K562 (cell line): ENCODE measurements around the gene C1orf56. TPM values are rescaled to one million over a fixed set of nuclear protein-coding genes. Genes with fewer than 3 reads are reported as not detected.

Source experiments
- ATAC-seq: fragments of 200-7000 bp; cut with Tn5 transposase; 3 replicates; pipeline ENCODE4 v1.9.1; 2020; ENCODE audit warnings: moderate library complexity
- BruUV-seq: library from RNA; stranded (reverse); fragments of 400-500 nt; replicated peaks from 2 replicates; lab custom pipeline; 2021; lab: Mats Ljungman, UMichigan
- CTCF ChIA-PET: fragments of 300-600 bp; formaldehyde crosslinking; extraction: SDS; loops from one replicate; lab custom pipeline; 2021; ENCODE audit warnings: low intra/inter-chr PET ratio; lab: Yijun Ruan, JAX
- POLR2A ChIA-PET: fragments of 300-600, 350-650 bp; sonication (Branson Sonifier 250); formaldehyde crosslinking; extraction: SDS; loops from one replicate; lab custom pipeline; 2021; ENCODE audit warnings: antibody characterized with exemption, inconsistent platforms; lab: Yijun Ruan, JAX
- DNase-seq, 4 experiments: peaks; one replicate each; pipeline versions ENCODE4 v3.0.0 to v3.0.0-alpha.2; 2011 to 2018; ENCODE audit warnings: low spot score in 3 of 4, mixed read lengths in 3 of 4; ENCODE audit errors: extremely low read depth in 1 of 4
- FAIRE-seq: peaks from 2 replicates; lab custom pipeline; 2011; peaks lifted over from hg19 to GRCh38; lab: Jason Lieb, UNC
- H2AFZ ChIP-seq: 2 replicates; pipeline ENCODE4 v1.6.0; 2011; ENCODE audit warnings: low read depth, low read length, control low read depth, inconsistent platforms
- H3K27ac ChIP-seq: fragments of 200-600 bp; 3 replicates; pipeline ENCODE4 v1.8.0; 2011; ENCODE audit warnings: low read depth, mild to moderate bottlenecking, control low read depth, inconsistent platforms, low read length, moderate library complexity, mixed read lengths; ENCODE audit errors: extremely low read depth
- H3K27me3 ChIP-seq, 2 experiments: fragments of 300-600 bp in 1 of 2; 2 replicates in 1 of 2; 3 replicates in 1 of 2; pipeline versions ENCODE4 v1.6.0 to v1.8.0; 2011; ENCODE audit warnings: inconsistent platforms in 2 of 2, low read length in 2 of 2, mild to moderate bottlenecking in 1 of 2, mixed read lengths in 1 of 2, moderate library complexity in 1 of 2; ENCODE audit not compliant: control insufficient read depth in 2 of 2, insufficient read depth in 2 of 2
- H3K36me3 ChIP-seq: fragments of 300-600 bp; 3 replicates; pipeline ENCODE4 v1.8.0; 2011; ENCODE audit warnings: mild to moderate bottlenecking, low read length, inconsistent platforms; ENCODE audit not compliant: control insufficient read depth, insufficient read depth
- H3K4me1 ChIP-seq, 2 experiments: fragments of 200-600 bp in 1 of 2; replicated peaks in 1 of 2; 2 replicates in 1 of 2; 3 replicates in 1 of 2; pipeline versions ENCODE4 v1.5.1 to v1.8.0; 2011; ENCODE audit warnings: inconsistent platforms in 2 of 2, low read length in 2 of 2, mild to moderate bottlenecking in 1 of 2, mixed read lengths in 1 of 2, moderate library complexity in 1 of 2; ENCODE audit not compliant: control insufficient read depth in 2 of 2, insufficient read depth in 2 of 2
- H3K4me2 ChIP-seq: 2 replicates; pipeline ENCODE4 v1.6.1; 2011; ENCODE audit warnings: low read length, control low read depth, inconsistent platforms, mixed read lengths; ENCODE audit not compliant: insufficient read depth
- H3K4me3 ChIP-seq: fragments of 200-600 bp; sonication (generic), shearing (Covaris generic); 2 replicates; pipeline ENCODE4 v1.5.1; 2016; ENCODE audit warnings: control low read depth, inconsistent platforms
- H3K79me2 ChIP-seq: fragments of 200-600 bp; 3 replicates; pipeline ENCODE4 v1.8.0; 2011; ENCODE audit warnings: low read length, inconsistent platforms; ENCODE audit not compliant: control insufficient read depth, insufficient read depth
- H3K9ac ChIP-seq, 2 experiments: 2 replicates each; pipeline versions ENCODE4 v1.6.0 to v1.6.1; 2011; ENCODE audit warnings: low read depth in 2 of 2, low read length in 2 of 2, control low read depth in 1 of 2, inconsistent platforms in 1 of 2, mild to moderate bottlenecking in 1 of 2, mixed read lengths in 1 of 2; ENCODE audit not compliant: insufficient read depth in 1 of 2
- H3K9me1 ChIP-seq: one replicate; pipeline ENCODE4 v1.6.0; 2011; ENCODE audit warnings: inconsistent platforms, mild to moderate bottlenecking, low read length, moderate library complexity; ENCODE audit not compliant: control insufficient read depth, insufficient read depth
- H3K9me3 ChIP-seq: replicated peaks from 2 replicates; pipeline ENCODE4 v1.5.1; 2011; ENCODE audit warnings: low read depth, low read length, inconsistent platforms; ENCODE audit not compliant: control insufficient read depth, insufficient read depth
- H4K20me1 ChIP-seq: replicated peaks from 2 replicates; pipeline ENCODE4 v1.6.1; 2011; ENCODE audit warnings: low read length, inconsistent platforms, mixed read lengths; ENCODE audit not compliant: control insufficient read depth, insufficient read depth
- EP400 ChIP-seq: fragments of 450-650 bp; IDR thresholded peaks from 2 replicates; pipeline ENCODE4 v1.6.1; 2017; ENCODE audit warnings: antibody characterized with exemption, mild to moderate bottlenecking, moderate library complexity
- GABPA ChIP-seq: fragments of 200-800 bp; sonication (Bioruptor generic); conservative IDR thresholded peaks from 2 replicates; pipeline ENCODE4 v1.6.1; 2016; ENCODE audit warnings: low read depth, missing genetic modification characterization, missing compliant biosample characterization
- HMG20B ChIP-seq: fragments of 250-450 bp; sonication (Bioruptor Pico); IDR thresholded peaks from 2 replicates; pipeline ENCODE4 v1.5.0; 2021; ENCODE audit warnings: mild to moderate bottlenecking
- HOXB6 ChIP-seq: fragments of 250-450 bp; sonication (Bioruptor Pico); IDR thresholded peaks from 2 replicates; pipeline ENCODE4 v1.5.1; 2022; ENCODE audit warnings: mild to moderate bottlenecking, borderline replicate concordance
- MBD1 ChIP-seq: fragments of 250-450 bp; sonication (Bioruptor Pico); IDR thresholded peaks from 2 replicates; pipeline ENCODE4 v1.8.0; 2022; ENCODE audit warnings: inconsistent platforms
- MCM3 ChIP-seq: fragments of 450-650 bp; IDR thresholded peaks from 2 replicates; pipeline ENCODE4 v1.6.1; 2016
- MXI1 ChIP-seq: IDR thresholded peaks from 2 replicates; pipeline ENCODE4 v1.6.1; 2011; ENCODE audit warnings: low read depth, mild to moderate bottlenecking, improper control_type of control experiment, low read length
- MYC ChIP-seq, 2 experiments: fragments of 250-450 bp in 1 of 2; sonication (Bioruptor Pico) in 1 of 2; IDR thresholded peaks; 2 replicates each; pipeline versions ENCODE4 v1.5.1 to v1.6.1; 2012 to 2021; ENCODE audit warnings: low read depth in 2 of 2, borderline replicate concordance in 1 of 2, improper control_type of control experiment in 1 of 2, low read length in 1 of 2, mild to moderate bottlenecking in 1 of 2, moderate library complexity in 1 of 2
- OTX1 ChIP-seq: fragments of 450-650 bp; formaldehyde crosslinking; IDR thresholded peaks from 2 replicates; pipeline ENCODE4 v1.4.0; 2022; ENCODE audit warnings: mild to moderate bottlenecking
- RFX5 ChIP-seq: IDR thresholded peaks from 2 replicates; pipeline ENCODE4 v1.6.1; 2011; ENCODE audit warnings: low read depth, mild to moderate bottlenecking, improper control_type of control experiment, low read length
- TAF15 ChIP-seq: fragments of 200-400 bp; formaldehyde crosslinking; IDR thresholded peaks from 2 replicates; pipeline ENCODE4 v1.6.1; 2017; ENCODE audit warnings: mild to moderate bottlenecking, low read depth, low read length, moderate library complexity
- TCF7 ChIP-seq: sonication (generic); IDR thresholded peaks from 2 replicates; pipeline ENCODE4 v1.6.1; 2016; ENCODE audit warnings: antibody characterized with exemption, borderline replicate concordance
- YBX1 ChIP-seq: fragments of 450-650 bp; IDR thresholded peaks from 2 replicates; pipeline ENCODE4 v1.7.1; 2016; ENCODE audit warnings: mild to moderate bottlenecking
- ZBED1 ChIP-seq: IDR thresholded peaks from 2 replicates; pipeline ENCODE4 v1.6.1; 2014
- ZNF12 ChIP-seq: sonication (generic); formaldehyde crosslinking; IDR thresholded peaks from 2 replicates; pipeline ENCODE4 v1.4.0; 2020; ENCODE audit warnings: mild to moderate bottlenecking, missing genetic modification reagents
- ZNF165 ChIP-seq: fragments of 250-450 bp; sonication (Bioruptor Pico); IDR thresholded peaks from 2 replicates; pipeline ENCODE4 v1.4.0; 2020; ENCODE audit warnings: borderline replicate concordance
- ZNF224 ChIP-seq: sonication (generic); formaldehyde crosslinking; IDR thresholded peaks from 2 replicates; pipeline ENCODE4 v1.8.0; 2022; ENCODE audit warnings: mild to moderate bottlenecking, missing genetic modification reagents
- in situ Hi-C: fragments of 300-500 bp; cut with MboI; formaldehyde crosslinking; loops from 4 replicates; pipeline ENCODE4 v1.15.0; 2018; ENCODE audit warnings: inconsistent platforms, mixed read lengths
- intact Hi-C: fragments of 100-400 bp; cut with micrococcal nuclease; formaldehyde crosslinking; loops from 2 replicates; pipeline ENCODE4 v1.14.2; 2022
- polyA plus RNA-seq, 8 experiments: library from polyadenylated mRNA; depleted of rRNA in 4 of 8; stranded (reverse) in 5 of 8; unstranded in 3 of 8; fragments of >200 nt; fragmentation: Nextera tagmentation in 2 of 8; fragmentation: Illumina TruSeq in 1 of 8; extraction: Ambion mirVana in 2 of 8; extraction: Trizol in 1 of 8; gene quantifications; 2 replicates each; pipeline versions ENCODE4 v1.2.1 to v1.2.3, GENCODE V29; 2011 to 2014; ENCODE audit warnings: inconsistent platforms in 1 of 8, missing spikeins in 1 of 8
- total RNA-seq, 7 experiments: library from RNA; depleted of rRNA in 6 of 7; stranded (reverse); fragments of >200 nt in 6 of 7; fragmentation: Illumina TruSeq in 2 of 7; extraction: Trizol in 2 of 7; gene quantifications; 2 replicates each; pipeline versions ENCODE4 v1.2.1 to v1.2.3, GENCODE V29; 2011 to 2021; ENCODE audit warnings: low replicate concordance in 1 of 7

Gene C1orf56
- total and polyA plus RNA-seq, 9 of the 15 experiments (the other 6 are each of a cell fraction or from before 2014, with no cell fraction given): 0.18 to 15.7 (median 1.1) TPM

- CTCF ChIA-PET: no interaction called here
Observed at GRCh38 chr1:151065089-151065645, 17.6 kb downstream of the C1orf56 start.

More at GRCh38 chr1:151065089-151065645, 17.6 kb downstream of the C1orf56 start:
- Histone ChIP-seq H4K20me1 (no peaks in the 10 kb centered on the region), H3K36me3 (peaks cover 38% of the 10 kb centered on the region), H3K9me1 (no peaks in the 10 kb centered on the region), H3K27me3 (no peaks in the 10 kb centered on the region)
- no TSS peak for BruUV-seq
- POLR2A ChIA-PET: interaction anchor here (0.6 to 1.8 kb wide), 6 partner anchors 8 to 1392 kb away, joined by 3 to 7 read pairs (median 4); no protein-coding TSS in a partner anchor
- FAIRE-seq: no peak
- intact Hi-C loops: no loop called here
- TF ChIP-seq GABPA (tag) (no peak), ZNF165 (CRISPR knock-in tag) (no peak), RFX5 (no peak), HMG20B (CRISPR knock-in tag) (no peak), OTX1 (no peak), ZBED1 (no peak), YBX1 (no peak), EP400 (no peak), HOXB6 (CRISPR knock-in tag) (no peak), ZNF224 (CRISPR knock-in tag) (no peak), MXI1 (no peak), TAF15 (no peak), MBD1 (CRISPR knock-in tag) (no peak), TCF7 (no peak), MCM3 (no peak), MYC (IDR thresholded peaks at IDR 0.05; ENCODE audit: low read depth, low read length) (no peak), MYC (CRISPR knock-in tag; IDR thresholded peaks at IDR 0.05; ENCODE audit: borderline replicate concordance, low read depth) (no peak), ZNF12 (CRISPR knock-in tag) (no peak)
- TF ChIP-seq, all 486 proteins: peak for 0
- in situ Hi-C loops: no loop called here
- DNase-seq: no peak
- Histone ChIP-seq H3K4me2 (no peak overlapping the region), H3K4me3 (no peak overlapping the region), H3K4me1 (peaks cover 16 to 31% of the 10 kb centered on the region in 2 experiments), H3K79me2 (peaks cover 55% of the 10 kb centered on the region), H3K9ac (no peak overlapping the region; a peak in 1 of 4 replicates), H3K9me3 (no peaks in the 10 kb centered on the region), H3K27ac (no peak overlapping the region), H2AFZ (no peak overlapping the region)
- no peak for ATAC-seq
